ENCODE data around the gene MRPS24. TPM values are rescaled to one million over a fixed set of nuclear protein-coding genes. Genes with fewer than 3 reads are reported as not detected.

The MRPS24 gene
- total RNA-seq, 1 donor from 2014 or later = 101 TPM

DNA sequence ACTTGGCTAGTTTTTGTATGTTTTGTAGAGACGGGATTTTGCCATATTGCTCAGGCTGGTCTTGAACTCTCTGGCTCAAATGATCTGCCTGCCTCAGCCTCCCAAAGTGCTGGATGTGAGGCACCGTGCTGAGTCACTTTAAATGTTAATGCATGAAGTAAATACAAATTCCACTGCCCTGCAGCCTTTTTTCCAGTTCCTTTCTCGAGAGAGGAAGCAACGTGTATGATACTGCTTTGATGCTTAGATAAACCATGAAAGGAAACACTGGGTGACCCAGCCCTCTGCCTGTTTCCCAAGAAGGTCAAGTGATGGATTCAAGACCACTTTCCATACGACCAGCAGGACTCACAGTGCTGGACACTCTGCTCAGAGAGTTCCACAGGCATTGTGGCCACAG lies 11.3 kb upstream of the MRPS24 start:
- H3K4me3 Mint-ChIP-seq = no peak overlapping the region
- DNase-seq (ENCODE audit: extremely low spot score, unreplicated experiment) = no peak
- no peaks in the 10 kb centered on the region for H3K27me3 Mint-ChIP-seq
- H3K4me1 Mint-ChIP-seq (ENCODE audit: unreplicated experiment) = no peaks in the 10 kb centered on the region
- H3K27ac Mint-ChIP-seq = no peak overlapping the region
- H3K36me3 Mint-ChIP-seq = peaks cover 17% of the 10 kb centered on the region
- TF ChIP-seq, protein P1, sequence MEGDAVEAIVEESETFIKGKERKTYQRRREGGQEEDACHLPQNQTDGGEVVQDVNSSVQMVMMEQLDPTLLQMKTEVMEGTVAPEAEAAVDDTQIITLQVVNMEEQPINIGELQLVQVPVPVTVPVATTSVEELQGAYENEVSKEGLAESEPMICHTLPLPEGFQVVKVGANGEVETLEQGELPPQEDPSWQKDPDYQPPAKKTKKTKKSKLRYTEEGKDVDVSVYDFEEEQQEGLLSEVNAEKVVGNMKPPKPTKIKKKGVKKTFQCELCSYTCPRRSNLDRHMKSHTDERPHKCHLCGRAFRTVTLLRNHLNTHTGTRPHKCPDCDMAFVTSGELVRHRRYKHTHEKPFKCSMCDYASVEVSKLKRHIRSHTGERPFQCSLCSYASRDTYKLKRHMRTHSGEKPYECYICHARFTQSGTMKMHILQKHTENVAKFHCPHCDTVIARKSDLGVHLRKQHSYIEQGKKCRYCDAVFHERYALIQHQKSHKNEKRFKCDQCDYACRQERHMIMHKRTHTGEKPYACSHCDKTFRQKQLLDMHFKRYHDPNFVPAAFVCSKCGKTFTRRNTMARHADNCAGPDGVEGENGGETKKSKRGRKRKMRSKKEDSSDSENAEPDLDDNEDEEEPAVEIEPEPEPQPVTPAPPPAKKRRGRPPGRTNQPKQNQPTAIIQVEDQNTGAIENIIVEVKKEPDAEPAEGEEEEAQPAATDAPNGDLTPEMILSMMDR (conservative IDR thresholded peaks at IDR 0.05) = no peak
- no peaks in the 10 kb centered on the region for H3K9me3 Mint-ChIP-seq

DNA sequence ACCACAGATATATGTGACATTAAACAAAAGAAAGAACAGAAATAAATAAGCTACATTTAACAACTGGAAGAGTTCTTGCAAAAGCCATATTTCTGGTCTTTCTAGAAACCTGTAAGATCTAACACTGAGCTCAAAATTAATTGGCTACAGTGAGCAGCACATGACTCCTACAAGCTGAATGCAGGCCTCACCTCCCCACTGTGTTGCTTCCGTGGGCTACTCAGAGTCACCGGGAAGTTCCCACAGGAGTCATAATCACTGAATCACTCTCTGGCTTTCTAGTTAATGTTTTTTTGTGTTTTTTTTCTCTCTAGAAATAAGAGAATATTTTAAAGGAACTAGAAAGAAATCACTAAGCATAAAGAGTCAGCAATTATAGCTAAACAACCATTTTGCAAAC lies 10.2 kb upstream of the MRPS24 start:
- Mint-ChIP-seq H3K4me3 (no peak overlapping the region), H3K27ac (no peak overlapping the region), H3K4me1 (ENCODE audit: unreplicated experiment) (no peaks in the 10 kb centered on the region), H3K36me3 (peaks cover 21% of the 10 kb centered on the region), H3K27me3 (no peaks in the 10 kb centered on the region), H3K9me3 (no peaks in the 10 kb centered on the region)
- TF ChIP-seq, protein P1 (conservative IDR thresholded peaks at IDR 0.05) = no peak
- no peak for DNase-seq (ENCODE audit: extremely low spot score, unreplicated experiment)

DNA sequence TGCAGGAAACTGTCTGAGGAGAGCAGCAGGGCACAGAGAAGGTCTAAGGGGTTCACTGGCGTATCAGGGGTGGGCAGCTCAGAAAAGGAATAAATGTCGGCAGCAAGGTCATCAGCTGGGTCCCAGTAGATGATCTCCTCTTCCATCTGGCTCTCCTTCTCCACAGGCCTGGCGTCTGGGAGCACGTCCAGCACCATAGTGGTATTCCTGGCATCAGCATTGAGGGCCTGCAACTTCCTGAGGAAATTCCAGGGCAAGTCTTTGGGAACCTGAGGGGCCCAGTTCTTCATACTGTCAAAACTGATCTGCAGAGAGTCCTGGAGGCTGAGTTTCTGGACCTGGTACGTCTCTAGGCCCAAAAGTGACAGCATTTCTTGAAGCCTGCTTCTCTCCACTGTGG lies 9.6 kb upstream of the MRPS24 start:
- TF ChIP-seq, protein P1 (conservative IDR thresholded peaks at IDR 0.05) = no peak
- Mint-ChIP-seq H3K36me3 (peaks cover 17% of the 10 kb centered on the region), H3K27me3 (no peaks in the 10 kb centered on the region), H3K4me3 (no peak overlapping the region), H3K9me3 (no peaks in the 10 kb centered on the region), H3K4me1 (ENCODE audit: unreplicated experiment) (no peaks in the 10 kb centered on the region), H3K27ac (no peak overlapping the region)
- no peak for DNase-seq (ENCODE audit: extremely low spot score, unreplicated experiment)

DNA sequence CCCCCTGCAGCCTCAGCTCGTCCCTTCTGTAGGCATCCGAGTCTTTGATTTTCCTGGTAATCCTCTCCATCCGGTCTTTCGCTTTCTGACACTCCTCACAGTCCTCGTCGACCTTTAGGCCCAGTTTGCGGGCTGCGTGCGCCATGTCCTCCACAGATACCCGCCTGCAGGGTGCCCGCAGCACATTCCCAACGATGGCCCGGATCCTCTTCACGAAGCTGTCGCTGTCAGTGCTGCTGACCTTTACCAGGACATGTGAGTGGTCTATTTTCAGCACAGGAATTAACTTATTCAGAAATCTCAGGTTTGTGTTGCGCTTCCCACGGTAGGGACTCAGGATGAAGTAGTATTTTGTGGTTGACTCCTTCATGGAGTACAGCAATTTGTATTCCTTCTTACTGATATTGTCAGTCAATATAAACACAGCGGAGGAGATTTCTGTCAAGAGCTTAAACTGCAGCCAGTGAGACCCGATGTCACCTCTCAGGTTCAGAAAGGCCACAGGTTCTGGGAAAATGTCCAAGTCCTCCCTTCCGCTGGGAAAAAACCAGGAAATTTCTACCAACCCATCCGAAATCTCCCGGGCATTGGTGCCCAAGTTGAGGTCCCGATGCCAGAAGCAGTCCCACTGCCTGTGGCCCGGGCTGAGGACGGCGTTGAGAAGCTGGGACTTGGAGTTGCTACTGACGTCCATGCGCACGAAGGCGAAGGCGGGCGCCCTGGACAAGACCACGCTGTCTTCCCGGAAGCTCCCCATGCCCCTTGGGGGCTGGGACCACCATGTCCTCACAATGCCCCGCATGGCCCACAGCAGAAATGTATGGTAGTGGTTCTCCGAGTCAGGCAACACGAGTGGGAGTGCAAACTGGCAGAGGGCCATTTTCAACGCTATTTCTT lies 8.9 kb upstream of the MRPS24 start:
- H3K36me3 Mint-ChIP-seq = peaks cover 14% of the 10 kb centered on the region
- H3K27ac Mint-ChIP-seq = no peak overlapping the region
- no peaks in the 10 kb centered on the region for H3K9me3 Mint-ChIP-seq
- H3K4me1 Mint-ChIP-seq (ENCODE audit: unreplicated experiment) = peaks cover 5% of the 10 kb centered on the region
- no peak for DNase-seq (ENCODE audit: extremely low spot score, unreplicated experiment)
- TF ChIP-seq, protein P1 (conservative IDR thresholded peaks at IDR 0.05) = no peak
- no peaks in the 10 kb centered on the region for H3K27me3 Mint-ChIP-seq
- H3K4me3 Mint-ChIP-seq = no peak overlapping the region

DNA sequence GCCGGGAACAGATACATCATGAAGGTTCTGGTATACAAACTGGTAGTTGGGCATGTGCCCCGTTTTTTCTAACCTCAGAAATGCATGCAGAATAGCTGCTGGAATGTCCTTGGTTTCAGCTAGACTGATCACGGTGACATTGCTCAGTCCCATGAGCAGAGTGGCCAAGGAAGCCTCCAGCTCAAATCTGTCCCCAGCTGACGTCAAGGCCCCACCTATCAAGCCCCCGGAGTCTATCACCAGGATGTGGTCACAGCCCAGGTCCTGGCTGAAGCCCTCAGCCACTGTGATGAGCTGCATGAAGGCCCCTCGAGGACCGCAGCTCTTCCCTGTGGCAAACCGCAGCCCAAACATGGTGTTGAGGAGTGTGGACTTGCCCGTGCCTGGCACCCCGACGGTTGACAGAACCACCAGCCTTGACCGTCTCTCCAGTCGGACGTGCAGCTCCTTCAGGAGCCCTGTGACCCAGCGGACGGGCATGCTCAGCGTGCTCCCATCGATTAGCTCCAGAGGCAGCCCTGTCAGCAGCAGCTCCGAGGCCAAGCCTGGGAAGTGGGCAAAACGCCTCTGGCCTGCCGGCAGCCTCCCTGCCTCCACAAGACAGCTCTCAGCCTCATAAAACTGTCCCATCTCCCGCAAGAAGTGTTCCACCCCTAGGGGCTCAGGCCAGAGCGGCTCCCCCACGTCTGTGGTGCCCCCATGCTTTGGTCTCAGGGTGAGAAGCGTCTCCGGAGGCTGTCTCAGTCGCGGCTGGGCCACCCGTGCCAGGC lies 7.8 kb upstream of the MRPS24 start:
- no peaks in the 10 kb centered on the region for H3K27me3 Mint-ChIP-seq
- no peak for DNase-seq (ENCODE audit: extremely low spot score, unreplicated experiment)
- peaks cover 14% of the 10 kb centered on the region for H3K4me1 Mint-ChIP-seq (ENCODE audit: unreplicated experiment)
- no peak overlapping the region for H3K27ac Mint-ChIP-seq
- no peak overlapping the region for H3K4me3 Mint-ChIP-seq
- TF ChIP-seq, protein P1 (conservative IDR thresholded peaks at IDR 0.05) = no peak
- H3K9me3 Mint-ChIP-seq = no peaks in the 10 kb centered on the region
- H3K36me3 Mint-ChIP-seq = peaks cover 14% of the 10 kb centered on the region

Data from type B pancreatic cell (in vitro differentiated cells).